ENCODE measurements around the gene GNRHR. TPM values are rescaled to one million over a fixed set of nuclear protein-coding genes. Genes with fewer than 3 reads are reported as not detected.

The GNRHR gene
- total and polyA plus RNA-seq, 2 of the 4 experiments (the other 2 are of a cell fraction), result not detected

DNA sequence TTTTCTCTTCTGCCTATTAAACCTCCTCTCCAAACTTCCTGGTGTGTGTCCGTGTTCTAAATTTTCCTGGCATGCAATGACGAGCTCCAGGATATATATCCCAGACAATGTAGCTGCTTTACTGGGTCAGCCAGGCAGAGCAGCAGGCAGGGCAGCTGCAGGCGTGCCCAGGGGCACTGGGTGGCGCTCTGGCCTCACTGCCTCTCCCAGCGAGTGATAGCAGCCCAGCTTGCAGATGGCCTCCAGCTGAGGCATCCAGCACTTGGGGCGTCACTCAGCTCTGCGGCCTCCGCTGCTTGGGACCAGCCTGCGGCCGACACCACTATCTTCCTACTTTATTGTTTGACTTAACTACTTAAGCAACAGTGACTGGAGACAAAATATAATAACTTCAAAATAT, 30.2 kb downstream of the GNRHR start:
- no peak overlapping the region for H2AFZ ChIP-seq (replicated peaks; ENCODE audit: low read length, poor library complexity)
- in situ Hi-C loops (cut with MboI; ENCODE audit: low sequenced_read_pairs), result no loop called here
- no peak overlapping the region for H3K56ac ChIP-seq (ENCODE audit: extremely low read depth, insufficient read depth, low read length)
- no peak overlapping the region for H3K23ac ChIP-seq (ENCODE audit: low read depth, low read length)
- H4K20me1 ChIP-seq (ENCODE audit: insufficient read depth, low read length), result no peaks in the 10 kb centered on the region
- no peak overlapping the region for H2BK5ac ChIP-seq (ENCODE audit: low read depth, low read length, poor library complexity, severe bottlenecking)
- DNase-seq (no peak), ATAC-seq (ENCODE audit: low read depth) (no peak)
- H3K4me2 ChIP-seq (ENCODE audit: low read depth, low read length), result no peak overlapping the region
- no peak overlapping the region for H3K9ac ChIP-seq (ENCODE audit: low read depth, low read length)
- intact Hi-C loops (cut with micrococcal nuclease), result no loop called here
- H3K27ac ChIP-seq (ENCODE audit: insufficient read depth, low read length), result no peak overlapping the region
- H2AK9ac ChIP-seq (replicated peaks; ENCODE audit: low read depth, low read length, poor library complexity), result no peak overlapping the region
- H3K79me1 ChIP-seq (ENCODE audit: low read depth in 1 of 2, low read length in 2 of 2), result peaks cover 0 to 13% of the 10 kb centered on the region in 2 experiments; a peak in 2 of 4 replicates
- peaks cover 2% of the 10 kb centered on the region for H3K9me3 ChIP-seq (ENCODE audit: control insufficient read depth, insufficient read depth, low read length)
- no peak overlapping the region for H4K91ac ChIP-seq (ENCODE audit: insufficient read depth, low read depth, low read length)
- H2BK20ac ChIP-seq (ENCODE audit: low read depth, low read length), result no peak overlapping the region
- H3K4me1 ChIP-seq (ENCODE audit: control insufficient read depth, insufficient read depth, low read length), result peaks cover 8% of the 10 kb centered on the region; the same call in 1 of the 2 replicates
- dilution Hi-C loops (cut with HindIII; ENCODE audit: low sequenced_read_pairs, unreplicated experiment), result no loop called here
- H2BK120ac ChIP-seq (ENCODE audit: low read depth, low read length), result no peak overlapping the region
- H4K8ac ChIP-seq (ENCODE audit: low read depth in 2 of 2, low read length in 2 of 2), result no peak overlapping the region
- no peak for TF ChIP-seq SMC3 (IDR thresholded peaks at IDR 0.05; ENCODE audit: low read depth, low read length)
- TF ChIP-seq CHD1 (IDR thresholded peaks at IDR 0.05; ENCODE audit: low read depth, low read length), result no peak
- TF ChIP-seq NFE2L2 (IDR thresholded peaks at IDR 0.05; ENCODE audit: low read depth, low read length), result no peak
- TF ChIP-seq, protein P1, sequence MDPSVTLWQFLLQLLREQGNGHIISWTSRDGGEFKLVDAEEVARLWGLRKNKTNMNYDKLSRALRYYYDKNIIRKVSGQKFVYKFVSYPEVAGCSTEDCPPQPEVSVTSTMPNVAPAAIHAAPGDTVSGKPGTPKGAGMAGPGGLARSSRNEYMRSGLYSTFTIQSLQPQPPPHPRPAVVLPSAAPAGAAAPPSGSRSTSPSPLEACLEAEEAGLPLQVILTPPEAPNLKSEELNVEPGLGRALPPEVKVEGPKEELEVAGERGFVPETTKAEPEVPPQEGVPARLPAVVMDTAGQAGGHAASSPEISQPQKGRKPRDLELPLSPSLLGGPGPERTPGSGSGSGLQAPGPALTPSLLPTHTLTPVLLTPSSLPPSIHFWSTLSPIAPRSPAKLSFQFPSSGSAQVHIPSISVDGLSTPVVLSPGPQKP (IDR thresholded peaks at IDR 0.05; ENCODE audit: borderline replicate concordance, low read depth, low read length), result no peak
- no peak for TF ChIP-seq FOS (IDR thresholded peaks at IDR 0.05; ENCODE audit: low read depth, low read length)
- TF ChIP-seq CEBPB (IDR thresholded peaks at IDR 0.05; ENCODE audit: low read depth, low read length), result no peak
- TF ChIP-seq, protein P2, sequence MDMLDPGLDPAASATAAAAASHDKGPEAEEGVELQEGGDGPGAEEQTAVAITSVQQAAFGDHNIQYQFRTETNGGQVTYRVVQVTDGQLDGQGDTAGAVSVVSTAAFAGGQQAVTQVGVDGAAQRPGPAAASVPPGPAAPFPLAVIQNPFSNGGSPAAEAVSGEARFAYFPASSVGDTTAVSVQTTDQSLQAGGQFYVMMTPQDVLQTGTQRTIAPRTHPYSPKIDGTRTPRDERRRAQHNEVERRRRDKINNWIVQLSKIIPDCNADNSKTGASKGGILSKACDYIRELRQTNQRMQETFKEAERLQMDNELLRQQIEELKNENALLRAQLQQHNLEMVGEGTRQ (IDR thresholded peaks at IDR 0.05; ENCODE audit: low read depth, low read length), result no peak
- no peak for TF ChIP-seq MAZ (IDR thresholded peaks at IDR 0.05; ENCODE audit: borderline replicate concordance, low read depth, low read length)
- no peak for TF ChIP-seq RFX5 (IDR thresholded peaks at IDR 0.05; ENCODE audit: low read depth, low read length)
- TF ChIP-seq MXI1 (IDR thresholded peaks at IDR 0.05; ENCODE audit: borderline replicate concordance, low read depth, low read length), result no peak
- no peak for TF ChIP-seq RCOR1 (IDR thresholded peaks at IDR 0.05; ENCODE audit: insufficient replicate concordance, low read length)
- TF ChIP-seq, protein P3, sequence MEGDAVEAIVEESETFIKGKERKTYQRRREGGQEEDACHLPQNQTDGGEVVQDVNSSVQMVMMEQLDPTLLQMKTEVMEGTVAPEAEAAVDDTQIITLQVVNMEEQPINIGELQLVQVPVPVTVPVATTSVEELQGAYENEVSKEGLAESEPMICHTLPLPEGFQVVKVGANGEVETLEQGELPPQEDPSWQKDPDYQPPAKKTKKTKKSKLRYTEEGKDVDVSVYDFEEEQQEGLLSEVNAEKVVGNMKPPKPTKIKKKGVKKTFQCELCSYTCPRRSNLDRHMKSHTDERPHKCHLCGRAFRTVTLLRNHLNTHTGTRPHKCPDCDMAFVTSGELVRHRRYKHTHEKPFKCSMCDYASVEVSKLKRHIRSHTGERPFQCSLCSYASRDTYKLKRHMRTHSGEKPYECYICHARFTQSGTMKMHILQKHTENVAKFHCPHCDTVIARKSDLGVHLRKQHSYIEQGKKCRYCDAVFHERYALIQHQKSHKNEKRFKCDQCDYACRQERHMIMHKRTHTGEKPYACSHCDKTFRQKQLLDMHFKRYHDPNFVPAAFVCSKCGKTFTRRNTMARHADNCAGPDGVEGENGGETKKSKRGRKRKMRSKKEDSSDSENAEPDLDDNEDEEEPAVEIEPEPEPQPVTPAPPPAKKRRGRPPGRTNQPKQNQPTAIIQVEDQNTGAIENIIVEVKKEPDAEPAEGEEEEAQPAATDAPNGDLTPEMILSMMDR (conservative IDR thresholded peaks at IDR 0.05; ENCODE audit: low read depth, low read length), result no peak
- TF ChIP-seq MAFK (IDR thresholded peaks at IDR 0.05; ENCODE audit: low read depth, low read length), result no peak
- TF ChIP-seq POLR2A (IDR thresholded peaks at IDR 0.05; ENCODE audit: low read depth, low read length), result no peak
- TF ChIP-seq RAD21 (IDR thresholded peaks at IDR 0.05; ENCODE audit: low read length), result no peak
- TF ChIP-seq BHLHE40 (IDR thresholded peaks at IDR 0.05; ENCODE audit: low read depth, low read length), result no peak
- ChIA-PET POLR2A (ENCODE audit: unreplicated experiment) (no interaction called here), CTCF (interaction anchor here (0.5 kb wide), 1 partner anchor 57 kb away, joined by 3 read pairs; no protein-coding TSS in a partner anchor)
- no peaks in the 10 kb centered on the region for H3K27me3 ChIP-seq (ENCODE audit: control insufficient read depth, insufficient read depth, low read length)
- H4K5ac ChIP-seq (ENCODE audit: low read depth, low read length), result no peak overlapping the region
- H3K36me3 ChIP-seq (ENCODE audit: control insufficient read depth, insufficient read depth, low read length), result peaks cover 4% of the 10 kb centered on the region; the same call in 1 of the 2 replicates
- BruUV-seq (replicated peaks), result no TSS peak
- no peak overlapping the region for H2BK15ac ChIP-seq (ENCODE audit: low read depth, low read length)
- no peak overlapping the region for H2AK5ac ChIP-seq (ENCODE audit: low read depth, low read length)
- no peak overlapping the region for H3K14ac ChIP-seq (replicated peaks; ENCODE audit: low read depth, low read length)
- H3K9me1 ChIP-seq (ENCODE audit: insufficient read depth, low read length), result peaks cover 11% of the 10 kb centered on the region; the same call in 1 of the 2 replicates
- WGBS, 2 experiments (ENCODE audit: extremely low coverage in 2 of 2, insufficient read length in 1 of 2), result 76% methylated on average over 3 of the region's 10 CpGs; no CpG with 5 or more reads in 1 of the 2 experiments
- no peak overlapping the region for H3K18ac ChIP-seq (ENCODE audit: low read depth, low read length)
- H3K4ac ChIP-seq (ENCODE audit: low read depth, low read length), result no peak overlapping the region
- no peak overlapping the region for H3K4me3 ChIP-seq (ENCODE audit: insufficient read depth, low read depth, low read length)

All from IMR-90 (cell line).